H9 (cell line): ENCODE measurements around the gene CPNE2. TPM values are rescaled to one million over a fixed set of nuclear protein-coding genes. Genes with fewer than 3 reads are reported as not detected.

ENCODE experiments used
- DNase-seq: peaks from one replicate; pipeline ENCODE4 v3.0.0-alpha.2; 2017
- H2AFZ ChIP-seq: one replicate; pipeline ENCODE4 v1.6.1; 2013; ENCODE audit warnings: mild to moderate bottlenecking, low read length, control low read depth, moderate library complexity
- H2AK5ac ChIP-seq: 2 replicates; pipeline ENCODE4 v1.6.1; 2013; ENCODE audit warnings: low read length, control low read depth, mixed read lengths; ENCODE audit not compliant: insufficient read length
- H2BK120ac ChIP-seq: one replicate; pipeline ENCODE4 v1.6.1; 2013; ENCODE audit warnings: low read depth, mild to moderate bottlenecking, low read length, control low read depth, inconsistent platforms; ENCODE audit not compliant: poor library complexity, severe bottlenecking
- H2BK12ac ChIP-seq: 2 replicates; pipeline ENCODE4 v1.6.1; 2013; ENCODE audit warnings: low read length, control low read depth, mixed read lengths, low read depth; ENCODE audit not compliant: insufficient read length
- H2BK15ac ChIP-seq: 2 replicates; pipeline ENCODE4 v1.6.1; 2013; ENCODE audit warnings: low read depth, low read length, control low read depth
- H2BK20ac ChIP-seq: one replicate; pipeline ENCODE4 v1.6.1; 2013; ENCODE audit warnings: low read depth, mild to moderate bottlenecking, low read length, control low read depth, inconsistent platforms; ENCODE audit not compliant: poor library complexity, severe bottlenecking
- H2BK5ac ChIP-seq: 2 replicates; pipeline ENCODE4 v1.6.1; 2013; ENCODE audit warnings: low read length, control low read depth, mixed read lengths; ENCODE audit not compliant: insufficient read length
- H3K14ac ChIP-seq: 2 replicates; pipeline ENCODE4 v1.6.1; 2013; ENCODE audit warnings: low read length, control low read depth; ENCODE audit not compliant: insufficient read depth
- H3K18ac ChIP-seq: 2 replicates; pipeline ENCODE4 v1.6.1; 2013; ENCODE audit warnings: low read depth, mild to moderate bottlenecking, mixed read lengths, low read length, control low read depth; ENCODE audit not compliant: insufficient read length
- H3K23ac ChIP-seq: 2 replicates; pipeline ENCODE4 v1.6.1; 2013; ENCODE audit warnings: low read length, control low read depth, mixed read lengths, low read depth; ENCODE audit not compliant: insufficient read length
- H3K23me2 ChIP-seq: 2 replicates; pipeline ENCODE4 v1.6.1; 2013; ENCODE audit warnings: low read depth, mild to moderate bottlenecking, mixed read lengths, low read length, control low read depth; ENCODE audit not compliant: insufficient read length, poor library complexity, severe bottlenecking
- H3K27ac ChIP-seq: 2 replicates; pipeline ENCODE4 v1.5.1; 2013; ENCODE audit warnings: low read length, control low read depth, mixed read lengths, low read depth; ENCODE audit not compliant: insufficient read length
- H3K27me3 ChIP-seq: 2 replicates; pipeline ENCODE4 v1.6.1; 2013; ENCODE audit warnings: low read length, control low read depth, inconsistent platforms; ENCODE audit not compliant: insufficient read depth
- H3K4ac ChIP-seq: 2 replicates; pipeline ENCODE4 v1.6.1; 2013; ENCODE audit warnings: low read depth, mild to moderate bottlenecking, control low read depth, inconsistent platforms, low read length, moderate library complexity
- H3K4me1 ChIP-seq: 2 replicates; pipeline ENCODE4 v1.6.1; 2013; ENCODE audit warnings: low read length, control low read depth, inconsistent platforms; ENCODE audit not compliant: insufficient read depth
- H3K4me2 ChIP-seq: 2 replicates; pipeline ENCODE4 v1.6.1; 2013; ENCODE audit warnings: low read length, control low read depth, mixed read lengths; ENCODE audit not compliant: insufficient read length, insufficient read depth
- H3K56ac ChIP-seq: 2 replicates; pipeline ENCODE4 v1.6.1; 2013; ENCODE audit warnings: low read depth, mild to moderate bottlenecking, mixed read lengths, low read length, control low read depth; ENCODE audit not compliant: insufficient read length
- H3K79me1 ChIP-seq: 2 replicates; pipeline ENCODE4 v1.6.1; 2013; ENCODE audit warnings: low read depth, mild to moderate bottlenecking, moderate library complexity, low read length, control low read depth, inconsistent platforms; ENCODE audit not compliant: insufficient read depth, poor library complexity, severe bottlenecking
- H3K79me2 ChIP-seq: 2 replicates; pipeline ENCODE4 v1.6.1; 2013; ENCODE audit warnings: low read length, control low read depth, inconsistent platforms; ENCODE audit not compliant: insufficient read depth
- H3K9ac ChIP-seq: 2 replicates; pipeline ENCODE4 v1.6.1; 2013; ENCODE audit warnings: low read length, control low read depth, mixed read lengths; ENCODE audit not compliant: insufficient read length; ENCODE audit errors: extremely low read depth
- H3K9me3 ChIP-seq: one replicate; pipeline ENCODE4 v1.6.1; 2013; ENCODE audit warnings: low read depth, low read length, inconsistent platforms; ENCODE audit not compliant: control insufficient read depth
- H3T11ph ChIP-seq: one replicate; pipeline ENCODE4 v1.6.1; 2013; ENCODE audit warnings: mild to moderate bottlenecking, low read length, control low read depth, inconsistent platforms
- H4K20me1 ChIP-seq: one replicate; pipeline ENCODE4 v1.6.1; 2013; ENCODE audit not compliant: control insufficient read depth, insufficient read length, insufficient read depth
- H4K5ac ChIP-seq: 2 replicates; pipeline ENCODE4 v1.6.1; 2013; ENCODE audit warnings: low read depth, mild to moderate bottlenecking, mixed read lengths, low read length, control low read depth; ENCODE audit not compliant: insufficient read length
- H4K8ac ChIP-seq: replicated peaks from 2 replicates; pipeline ENCODE4 v1.6.1; 2013; ENCODE audit warnings: low read length, control low read depth, mixed read lengths, low read depth; ENCODE audit not compliant: insufficient read length
- H4K91ac ChIP-seq: 2 replicates; pipeline ENCODE4 v1.6.1; 2013; ENCODE audit warnings: low read depth, mild to moderate bottlenecking, moderate library complexity, mixed read lengths, low read length, control low read depth; ENCODE audit not compliant: insufficient read length
- H3K27ac Mint-ChIP-seq, 3 experiments: 2 replicates in 2 of 3; 3 replicates in 1 of 3; pipeline ENCODE4 v1.8.0; 2020 to 2021; ENCODE audit warnings: mixed read lengths in 3 of 3, mild to moderate bottlenecking in 1 of 3, moderate library complexity in 1 of 3
- H3K27me3 Mint-ChIP-seq: 2 replicates; pipeline ENCODE4 v1.8.0; 2021; ENCODE audit warnings: low read depth, mild to moderate bottlenecking, moderate library complexity, mixed read lengths
- H3K36me3 Mint-ChIP-seq, 3 experiments: 2 replicates in 2 of 3; 3 replicates in 1 of 3; pipeline ENCODE4 v1.8.0; 2020 to 2021; ENCODE audit warnings: low read depth in 3 of 3, mixed read lengths in 3 of 3; ENCODE audit not compliant: insufficient read depth in 1 of 3
- H3K4me1 Mint-ChIP-seq, 2 experiments: 2 replicates each; pipeline ENCODE4 v1.8.0; 2020; ENCODE audit warnings: mixed read lengths in 2 of 2
- H3K4me3 Mint-ChIP-seq, 2 experiments: 2 replicates in 1 of 2; 3 replicates in 1 of 2; pipeline ENCODE4 v1.8.0; 2020 to 2021; ENCODE audit warnings: mild to moderate bottlenecking in 2 of 2, mixed read lengths in 2 of 2, moderate library complexity in 1 of 2
- H3K9me3 Mint-ChIP-seq, 2 experiments: 2 replicates in 1 of 2; 3 replicates in 1 of 2; pipeline ENCODE4 v1.8.0; 2020; ENCODE audit warnings: mild to moderate bottlenecking in 2 of 2, mixed read lengths in 2 of 2, moderate library complexity in 1 of 2
- WGBS: extraction: QIAGEN DNeasy Blood & Tissue Kit; methylation state at CpG from one replicate; pipeline ENCODE4 v1.1.7; 2013; ENCODE audit warnings: missing lambda C conversion rate, low lambda C conversion rate, mixed read lengths; ENCODE audit not compliant: insufficient read length; ENCODE audit errors: extremely low coverage; 5-methylcytosine and 5-hydroxymethylcytosine counted together
- total RNA-seq: library from RNA; stranded (reverse); gene quantifications from 2 replicates; pipeline ENCODE4 v1.2.1, GENCODE V29; 2021
- TF ChIP-seq, protein P1 (sequence below): fragments of 200-600 bp; sonication (generic); conservative IDR thresholded peaks from 3 replicates; pipeline ENCODE4 v1.8.0; 2021; ENCODE audit warnings: antibody characterized with exemption, mild to moderate bottlenecking

Gene CPNE2
- total RNA-seq, 1 experiment from 2014 or later: 8.0 TPM

DNA sequence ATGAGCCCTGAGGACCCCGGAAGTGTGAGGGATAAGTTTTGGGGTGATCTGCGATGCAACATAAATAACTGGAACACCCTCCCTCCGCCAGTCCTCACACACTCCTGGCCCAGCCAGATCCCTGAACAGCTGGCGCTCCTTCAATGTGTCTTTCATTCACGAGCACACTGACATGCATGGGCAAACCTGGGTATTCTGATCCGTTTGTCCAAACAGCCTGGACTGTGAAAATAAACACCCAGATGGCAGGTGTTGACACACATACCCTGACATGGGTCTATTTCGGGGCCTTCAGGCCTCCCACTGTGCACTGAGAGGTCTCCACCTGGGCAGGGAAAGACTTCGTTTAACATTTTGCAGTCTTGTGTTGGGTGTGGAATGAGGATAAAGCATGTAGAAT, 3.0 kb upstream of the CPNE2 start:
- Histone ChIP-seq H2BK5ac (no peak overlapping the region), H3K27me3 (peaks cover 3% of the 10 kb centered on the region; the same call in 1 of the 2 replicates), H3K14ac (no peak overlapping the region), H2BK20ac (no peak overlapping the region), H4K20me1 (no peaks in the 10 kb centered on the region), H3K4me2 (no peak overlapping the region), H3K18ac (no peak overlapping the region), H3K79me2 (no peaks in the 10 kb centered on the region), H3K9me3 (no peaks in the 10 kb centered on the region), H2AFZ (no peak overlapping the region), H3K27ac (no peak overlapping the region), H3K23ac (no peak overlapping the region), H2AK5ac (no peak overlapping the region), H4K91ac (no peak overlapping the region), H3K56ac (no peak overlapping the region), H3T11ph (no peak overlapping the region), H3K23me2 (peaks cover 18% of the 10 kb centered on the region), H3K79me1 (no peaks in the 10 kb centered on the region), H2BK15ac (no peak overlapping the region), H2BK12ac (no peak overlapping the region), H3K4me1 (no peaks in the 10 kb centered on the region), H3K9ac (no peak overlapping the region), H2BK120ac (no peak overlapping the region), H4K8ac (no peak overlapping the region), H4K5ac (no peak overlapping the region), H3K4ac (no peak overlapping the region)
- no CpG with 5 or more reads among the region's 8 CpGs for WGBS
- Mint-ChIP-seq H3K4me3 (no peak overlapping the region), H3K27me3 (peaks cover 48% of the 10 kb centered on the region), H3K36me3 (peaks cover 0 to 5% (median 0%) of the 10 kb centered on the region in 3 experiments; a peak in 4 of 7 replicates), H3K9me3 (peaks cover 0 to 5% of the 10 kb centered on the region in 2 experiments; a peak in 2 of 5 replicates), H3K27ac (no peak overlapping the region), H3K4me1 (peaks cover 15 to 17% of the 10 kb centered on the region in 2 experiments)
- TF ChIP-seq, protein P1, sequence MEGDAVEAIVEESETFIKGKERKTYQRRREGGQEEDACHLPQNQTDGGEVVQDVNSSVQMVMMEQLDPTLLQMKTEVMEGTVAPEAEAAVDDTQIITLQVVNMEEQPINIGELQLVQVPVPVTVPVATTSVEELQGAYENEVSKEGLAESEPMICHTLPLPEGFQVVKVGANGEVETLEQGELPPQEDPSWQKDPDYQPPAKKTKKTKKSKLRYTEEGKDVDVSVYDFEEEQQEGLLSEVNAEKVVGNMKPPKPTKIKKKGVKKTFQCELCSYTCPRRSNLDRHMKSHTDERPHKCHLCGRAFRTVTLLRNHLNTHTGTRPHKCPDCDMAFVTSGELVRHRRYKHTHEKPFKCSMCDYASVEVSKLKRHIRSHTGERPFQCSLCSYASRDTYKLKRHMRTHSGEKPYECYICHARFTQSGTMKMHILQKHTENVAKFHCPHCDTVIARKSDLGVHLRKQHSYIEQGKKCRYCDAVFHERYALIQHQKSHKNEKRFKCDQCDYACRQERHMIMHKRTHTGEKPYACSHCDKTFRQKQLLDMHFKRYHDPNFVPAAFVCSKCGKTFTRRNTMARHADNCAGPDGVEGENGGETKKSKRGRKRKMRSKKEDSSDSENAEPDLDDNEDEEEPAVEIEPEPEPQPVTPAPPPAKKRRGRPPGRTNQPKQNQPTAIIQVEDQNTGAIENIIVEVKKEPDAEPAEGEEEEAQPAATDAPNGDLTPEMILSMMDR: no peak
- DNase-seq: no peak
